Neural cell (in vitro differentiated cells): ENCODE measurements around the gene SEC11C. TPM values are rescaled to one million over a fixed set of nuclear protein-coding genes. Genes with fewer than 3 reads are reported as not detected.

Source experiments
- H2AFZ ChIP-seq: fragments of 200-600, 300-800 bp; sonication (generic), shearing (Covaris generic); 2 replicates; pipeline ENCODE4 v1.6.0; 2014; ENCODE audit warnings: low read depth, mild to moderate bottlenecking, antibody characterized with exemption, low read length, moderate library complexity
- H3F3A ChIP-seq: fragments of 200-600 bp; shearing (Covaris generic); 2 replicates; pipeline ENCODE4 v1.6.1; 2016; ENCODE audit warnings: mild to moderate bottlenecking, moderate library complexity, mixed read lengths, antibody characterized with exemption, low read length; ENCODE audit not compliant: insufficient read depth, poor library complexity, severe bottlenecking
- H3K27ac ChIP-seq: fragments of 200-600, 300-800 bp; sonication (generic), shearing (Covaris generic); 2 replicates; pipeline ENCODE4 v1.5.1; 2014; ENCODE audit warnings: mild to moderate bottlenecking, low read length, moderate library complexity
- H3K27me3 ChIP-seq: fragments of 300-800, 200-600 bp; sonication (generic), shearing (Covaris generic); 2 replicates; pipeline ENCODE4 v1.6.0; 2014; ENCODE audit warnings: mild to moderate bottlenecking, low read depth, low read length, moderate library complexity; ENCODE audit not compliant: insufficient read depth
- H3K36me3 ChIP-seq: fragments of 300-800, 200-600 bp; sonication (generic), shearing (Covaris generic); 2 replicates; pipeline ENCODE4 v1.5.1; 2014; ENCODE audit warnings: mild to moderate bottlenecking, antibody characterized with exemption, low read length, moderate library complexity; ENCODE audit not compliant: insufficient read depth
- H3K4me2 ChIP-seq: fragments of 300-800, 200-600 bp; sonication (generic), shearing (Covaris generic); 2 replicates; pipeline ENCODE4 v1.6.0; 2014; ENCODE audit warnings: mild to moderate bottlenecking, low read length
- H3K4me3 ChIP-seq: fragments of 300-800, 200-600 bp; sonication (generic), shearing (Covaris generic); 2 replicates; pipeline ENCODE4 v1.5.1; 2014; ENCODE audit warnings: mild to moderate bottlenecking, low read length, moderate library complexity
- H3K79me2 ChIP-seq: fragments of 200-600 bp; shearing (Covaris generic); replicated peaks from 2 replicates; pipeline ENCODE4 v1.6.0; 2014; ENCODE audit warnings: mild to moderate bottlenecking, low read length, moderate library complexity; ENCODE audit not compliant: insufficient read depth
- H3K9ac ChIP-seq: fragments of 300-800, 200-600 bp; sonication (generic), shearing (Covaris generic); 2 replicates; pipeline ENCODE4 v1.6.1; 2016; ENCODE audit warnings: mild to moderate bottlenecking, low read length, mixed read lengths
- H3K9me2 ChIP-seq: fragments of 200-600 bp; shearing (Covaris generic); 2 replicates; pipeline ENCODE4 v1.6.1; 2016; ENCODE audit warnings: mild to moderate bottlenecking, low read length, mixed read lengths; ENCODE audit not compliant: insufficient read depth
- H3K9me3 ChIP-seq: fragments of 200-600, 300-800 bp; sonication (generic), shearing (Covaris generic); 2 replicates; pipeline ENCODE4 v1.6.1; 2016; ENCODE audit warnings: mild to moderate bottlenecking, mixed run types, low read length, moderate library complexity, mixed read lengths
- H4K20me1 ChIP-seq: fragments of 200-600 bp; shearing (Covaris generic); 2 replicates; pipeline ENCODE4 v1.6.1; 2016; ENCODE audit warnings: mild to moderate bottlenecking, mixed run types; ENCODE audit not compliant: insufficient read depth
- CTCF ChIP-seq: fragments of 450-650 bp; IDR thresholded peaks from 2 replicates; pipeline ENCODE4 v1.5.1; 2014; ENCODE audit warnings: antibody characterized with exemption, mild to moderate bottlenecking, moderate library complexity; ENCODE audit not compliant: poor library complexity, severe bottlenecking
- EP300 ChIP-seq: fragments of 450-650 bp; conservative IDR thresholded peaks from 2 replicates; pipeline ENCODE4 v1.6.1; 2014; ENCODE audit warnings: antibody characterized with exemption, mild to moderate bottlenecking, moderate library complexity; ENCODE audit not compliant: poor library complexity, severe bottlenecking
- EZH2 ChIP-seq: fragments of 200-600, 300-800 bp; shearing (Covaris generic), sonication (generic); IDR thresholded peaks from 2 replicates; pipeline ENCODE4 v1.6.1; 2014; ENCODE audit warnings: antibody characterized with exemption, low read length, borderline replicate concordance, mild to moderate bottlenecking; ENCODE audit not compliant: insufficient read depth, poor library complexity, severe bottlenecking
- MXI1 ChIP-seq: fragments of 450-650 bp; conservative IDR thresholded peaks from 2 replicates; pipeline ENCODE4 v1.6.1; 2014; ENCODE audit warnings: antibody characterized with exemption, mild to moderate bottlenecking; ENCODE audit not compliant: poor library complexity, severe bottlenecking
- POLR2AphosphoS5 ChIP-seq: IDR thresholded peaks from 2 replicates; pipeline ENCODE4 v1.6.1; 2012
- RAD21 ChIP-seq: fragments of 450-650 bp; conservative IDR thresholded peaks from 2 replicates; pipeline ENCODE4 v1.6.1; 2014; ENCODE audit warnings: antibody characterized with exemption, mild to moderate bottlenecking, moderate library complexity
- REST ChIP-seq: IDR thresholded peaks from 2 replicates; pipeline ENCODE4 v1.6.1; 2012; ENCODE audit warnings: borderline replicate concordance
- SMC3 ChIP-seq: fragments of 450-650 bp; conservative IDR thresholded peaks from 2 replicates; pipeline ENCODE4 v1.6.1; 2014; ENCODE audit warnings: antibody characterized with exemption, mild to moderate bottlenecking, moderate library complexity; ENCODE audit not compliant: poor library complexity
- TAF1 ChIP-seq: IDR thresholded peaks from 2 replicates; pipeline ENCODE4 v1.6.1; 2012; ENCODE audit warnings: low read depth
- polyA plus RNA-seq: library from polyadenylated mRNA; depleted of rRNA; stranded (reverse); fragments of >200 nt; gene quantifications from 2 replicates; pipeline ENCODE4 v1.2.3, GENCODE V29; 2014

SEC11C gene
- polyA plus RNA-seq, 1 donor from 2014 or later, result 211 TPM

- no peak overlapping the region for H3K4me3 ChIP-seq
- no peaks in the 10 kb centered on the region for H4K20me1 ChIP-seq
- no peak overlapping the region for H3K9ac ChIP-seq
- no peaks in the 10 kb centered on the region for H3F3A ChIP-seq
- no peaks in the 10 kb centered on the region for H3K27me3 ChIP-seq
- no peak overlapping the region for H3K27ac ChIP-seq
- no peak overlapping the region for H2AFZ ChIP-seq
- no peak overlapping the region for H3K4me2 ChIP-seq
- TF ChIP-seq TAF1 (no peak), MXI1 (no peak), CTCF (no peak), REST (no peak), POLR2AphosphoS5 (no peak), EZH2 (no peak), SMC3 (no peak), RAD21 (no peak), EP300 (no peak)
- no peaks in the 10 kb centered on the region for H3K79me2 ChIP-seq
- H3K9me3 ChIP-seq, result no peaks in the 10 kb centered on the region
- H3K9me2 ChIP-seq, result no peaks in the 10 kb centered on the region
- H3K36me3 ChIP-seq, result no peaks in the 10 kb centered on the region
Observed at GRCh38 chr18:59196161-59196725, 56.6 kb downstream of the SEC11C start.

- no peaks in the 10 kb centered on the region for H3K79me2 ChIP-seq
- H3K9me2 ChIP-seq, result no peaks in the 10 kb centered on the region
- no peak overlapping the region for H3K4me3 ChIP-seq
- no peaks in the 10 kb centered on the region for H3K9me3 ChIP-seq
- no peaks in the 10 kb centered on the region for H3K27me3 ChIP-seq
- H4K20me1 ChIP-seq, result no peaks in the 10 kb centered on the region
- H3K9ac ChIP-seq, result no peak overlapping the region
- H3F3A ChIP-seq, result no peaks in the 10 kb centered on the region
- H3K4me2 ChIP-seq, result no peak overlapping the region
- no peak overlapping the region for H3K27ac ChIP-seq
- H3K36me3 ChIP-seq, result no peaks in the 10 kb centered on the region
- no peak overlapping the region for H2AFZ ChIP-seq
- TF ChIP-seq EP300 (no peak), EZH2 (no peak)
Observed at GRCh38 chr18:59197636-59198035, 58.0 kb downstream of the SEC11C start.
